Adrenal gland (tissue), 5 donors: ENCODE data around the gene NME9.
A peak's percentile ranks its signal among the peaks of the same experiment; 100 is the strongest.

Experiments
- CTCF ChIP-seq, 6 experiments: fragments of 450-650 bp in 4 of 6; fragments of 200-600 bp in 2 of 6; sonication (generic) in 1 of 6; IDR thresholded peaks; 1 replicate in 5 of 6; 2 replicates in 1 of 6; pipeline versions ENCODE4 v1.5.1 to v1.8.0; 2016 to 2021; ENCODE audit warnings: antibody characterized with exemption in 6 of 6, mild to moderate bottlenecking in 2 of 6, moderate library complexity in 1 of 6
- POLR2A ChIP-seq, 2 donors: fragments of 450-650 bp; IDR thresholded peaks; one replicate each; pipeline ENCODE4 v1.6.1; 2017; ENCODE audit warnings: antibody characterized with exemption in 2 of 2, mild to moderate bottlenecking in 2 of 2, moderate library complexity in 1 of 2
- donor health status: DM: no; HTN: no; CAD: no.

GRCh38 chr3:138332472-138333073 lies 2.9 kb upstream of the NME9 start:
- TF ChIP-seq POLR2A (IDR thresholded peaks at IDR 0.05) (no peak), CTCF (IDR thresholded peaks at IDR 0.05) (peak; percentile 70 to 88 (median 75))
